B cell (primary cell): ENCODE data around the gene CRIM1. TPM values are rescaled to one million over a fixed set of nuclear protein-coding genes. Genes with fewer than 3 reads are reported as not detected.

Experiments used
- ATAC-seq: fragments of 200-7000 bp; cut with Tn5 transposase; one replicate; pipeline ENCODE4 v1.10.0; 2021; ENCODE audit warnings: low read depth, mild to moderate bottlenecking, moderate number of reproducible peaks, moderate library complexity
- CTCF ChIA-PET: fragments of 350-600 bp; sonication (Branson Sonifier 250); formaldehyde crosslinking; loops from one replicate; lab custom pipeline; 2021; ENCODE audit warnings: antibody characterized with exemption, inconsistent platforms; lab: Charles Lee
- POLR2A ChIA-PET: fragments of 350-600 bp; sonication (Branson Sonifier 250); formaldehyde crosslinking; loops from one replicate; lab custom pipeline; 2021; ENCODE audit warnings: antibody characterized with exemption; lab: Charles Lee
- DNase-seq: peaks from one replicate; pipeline ENCODE4 v3.0.0; 2013
- H2AFZ ChIP-seq: 2 replicates; pipeline ENCODE4 v1.6.1; 2012; ENCODE audit warnings: mild to moderate bottlenecking, low read depth, low read length; ENCODE audit not compliant: insufficient read depth, poor library complexity, severe bottlenecking
- H3K27ac ChIP-seq, 2 donors: 1 replicate in 1 of 2; 2 replicates in 1 of 2; pipeline ENCODE4 v1.5.1; 2012 to 2013; ENCODE audit warnings: low read length in 2 of 2, mild to moderate bottlenecking in 2 of 2, moderate library complexity in 1 of 2
- H3K27me3 ChIP-seq, 4 experiments: fragments of 200-600 bp in 1 of 4; sonication (generic) in 1 of 4; replicated peaks in 1 of 4; 1 replicate in 2 of 4; 2 replicates in 2 of 4; pipeline versions ENCODE4 v1.6.1 to v1.7.0; 2013 to 2016; ENCODE audit warnings: low read length in 3 of 4, mild to moderate bottlenecking in 2 of 4, mixed read lengths in 1 of 4, moderate library complexity in 1 of 4; ENCODE audit not compliant: insufficient read depth in 4 of 4, control insufficient read depth in 3 of 4; ENCODE audit errors: control extremely low read depth in 1 of 4
- H3K36me3 ChIP-seq, 2 experiments: replicated peaks in 1 of 2; 1 replicate in 1 of 2; 2 replicates in 1 of 2; pipeline versions ENCODE4 v1.6.1 to v1.7.1; 2013; ENCODE audit warnings: low read length in 1 of 2; ENCODE audit not compliant: insufficient read depth in 2 of 2, control insufficient read depth in 1 of 2; ENCODE audit errors: control extremely low read depth in 1 of 2, extremely low read depth in 1 of 2
- H3K4me1 ChIP-seq, 2 donors: fragments of 200-600 bp in 1 of 2; sonication (generic) in 1 of 2; 1 replicate in 1 of 2; 2 replicates in 1 of 2; pipeline versions ENCODE4 v1.5.1 to v1.6.1; 2013 to 2017; ENCODE audit warnings: low read length in 2 of 2; ENCODE audit not compliant: control insufficient read depth in 2 of 2, insufficient read depth in 2 of 2
- H3K4me2 ChIP-seq: replicated peaks from 2 replicates; pipeline ENCODE3; 2012; ENCODE audit warnings: mild to moderate bottlenecking, low read depth, low read length; ENCODE audit not compliant: poor library complexity, severe bottlenecking
- H3K4me3 ChIP-seq, 5 experiments: fragments of 200-600 bp in 1 of 5; sonication (generic) in 1 of 5; 1 replicate in 3 of 5; 2 replicates in 2 of 5; pipeline versions ENCODE4 v1.5.1 to v1.7.0; 2011 to 2016; ENCODE audit warnings: low read length in 4 of 5, mild to moderate bottlenecking in 4 of 5, low read depth in 2 of 5, control low read depth in 1 of 5, moderate library complexity in 1 of 5; ENCODE audit not compliant: insufficient read depth in 1 of 5; ENCODE audit errors: control extremely low read depth in 1 of 5, extremely low read depth in 1 of 5
- H3K79me2 ChIP-seq: fragments of 200-600 bp; sonication (generic); one replicate; pipeline ENCODE4 v1.6.0; 2016; ENCODE audit warnings: low read length; ENCODE audit not compliant: control insufficient read depth, insufficient read depth
- H3K9ac ChIP-seq: fragments of 200-600 bp; sonication (generic); 2 replicates; pipeline ENCODE4 v1.6.1; 2017; ENCODE audit warnings: mild to moderate bottlenecking, low read length, moderate library complexity
- H3K9me3 ChIP-seq, 3 donors: one replicate each; pipeline versions ENCODE4 v1.6.1 to v1.7.1; 2013; ENCODE audit warnings: low read length in 2 of 3; ENCODE audit not compliant: control insufficient read depth in 2 of 3, insufficient read depth in 1 of 3; ENCODE audit errors: control extremely low read depth in 1 of 3
- H4K20me1 ChIP-seq: 2 replicates; pipeline ENCODE4 v1.6.0; 2012; ENCODE audit warnings: mild to moderate bottlenecking, low read length; ENCODE audit not compliant: insufficient read depth, control insufficient read depth, poor library complexity, severe bottlenecking
- H3K27ac Mint-ChIP-seq: one replicate; pipeline ENCODE4 v1.8.0; 2021; ENCODE audit warnings: mixed read lengths
- H3K27me3 Mint-ChIP-seq: one replicate; pipeline ENCODE4 v1.8.0; 2021; ENCODE audit warnings: mixed read lengths
- H3K4me1 Mint-ChIP-seq: one replicate; pipeline ENCODE4 v1.8.0; 2021; ENCODE audit warnings: mixed read lengths
- H3K4me3 Mint-ChIP-seq: one replicate; pipeline ENCODE4 v1.8.0; 2021; ENCODE audit warnings: mixed read lengths
- H3K9me3 Mint-ChIP-seq: one replicate; pipeline ENCODE4 v1.8.0; 2022; ENCODE audit warnings: mixed read lengths; ENCODE audit not compliant: insufficient read depth
- CTCF ChIP-seq: fragments of 200-600 bp; IDR thresholded peaks from one replicate; pipeline ENCODE4 v1.8.0; 2022; ENCODE audit warnings: antibody characterized with exemption, mild to moderate bottlenecking
- EZH2 ChIP-seq: IDR thresholded peaks from 2 replicates; pipeline ENCODE4 v1.6.1; 2012; ENCODE audit warnings: borderline replicate concordance, low read depth, mild to moderate bottlenecking, moderate library complexity, low read length; ENCODE audit not compliant: insufficient read depth, poor library complexity, severe bottlenecking
- WGBS: methylation state at CpG from one replicate; pipeline ENCODE4 v1.1.5; 2013; ENCODE audit warnings: missing lambda C conversion rate; ENCODE audit not compliant: insufficient coverage; 5-methylcytosine and 5-hydroxymethylcytosine counted together
- intact Hi-C: fragments of 100-400 bp; cut with micrococcal nuclease; formaldehyde crosslinking; loops from one replicate; pipeline ENCODE4 v1.10.0; 2022
- polyA plus RNA-seq: library from polyadenylated mRNA; depleted of rRNA; stranded (reverse); fragments of >200 nt; gene quantifications from 2 replicates; pipeline ENCODE4 v1.2.3, GENCODE V29; 2012
- total RNA-seq, 2 donors: library from RNA; stranded (reverse); fragments of 120-200 nt in 1 of 2; gene quantifications; 1 replicate in 1 of 2; 2 replicates in 1 of 2; pipeline versions ENCODE4 v1.2.3 to v1.2.4, GENCODE V29; 2013 to 2022

The CRIM1 gene
- total and polyA plus RNA-seq, 2 donors (not counting 1 experiment from before 2014, with no cell fraction given) = 1.3 to 5.0 TPM

DNA sequence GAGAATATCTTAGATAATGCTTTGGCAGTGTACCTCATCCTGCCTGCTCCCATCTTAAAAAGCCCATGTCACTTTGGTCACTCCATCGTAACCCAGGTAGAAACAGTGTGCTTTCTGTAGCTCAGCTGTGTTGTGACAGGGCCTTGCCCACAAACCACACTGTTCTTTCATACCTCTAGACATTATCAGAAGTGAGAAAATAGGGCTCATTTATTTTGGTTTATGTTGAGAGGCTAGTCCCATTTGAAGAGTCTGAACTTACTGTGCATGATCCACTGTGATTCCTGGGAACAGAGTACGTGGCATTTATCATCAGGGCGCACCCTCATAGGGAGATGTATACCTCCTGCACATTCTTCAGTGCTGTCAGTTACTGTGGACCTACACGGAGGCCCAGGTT, 172.7 kb downstream of the CRIM1 start:
- CTCF ChIA-PET = no interaction called here
- H3K9me3 ChIP-seq = no peaks in the 10 kb centered on the region
- H3K27me3 ChIP-seq = no peaks in the 10 kb centered on the region
- POLR2A ChIA-PET = no interaction called here
- TF ChIP-seq EZH2 (no peak), CTCF (no peak)
- H4K20me1 ChIP-seq = no peaks in the 10 kb centered on the region
- Mint-ChIP-seq H3K4me1 (peaks cover 13% of the 10 kb centered on the region), H3K27ac (no peak overlapping the region), H3K27me3 (no peaks in the 10 kb centered on the region), H3K9me3 (no peaks in the 10 kb centered on the region), H3K4me3 (no peak overlapping the region)
- H3K4me1 ChIP-seq = peaks cover 12 to 13% of the 10 kb centered on the region in 2 donors
- H2AFZ ChIP-seq = no peak overlapping the region
- WGBS = 100% methylated on average over 3 of the region's 4 CpGs
- no peaks in the 10 kb centered on the region for H3K79me2 ChIP-seq
- DNase-seq = no peak
- no peak overlapping the region for H3K27ac ChIP-seq
- no peak for ATAC-seq
- H3K4me2 ChIP-seq = no peak overlapping the region
- peaks cover 3 to 4% of the 10 kb centered on the region in 2 experiments for H3K36me3 ChIP-seq
- H3K9ac ChIP-seq = no peak overlapping the region
- H3K4me3 ChIP-seq = no peak overlapping the region
- intact Hi-C loops = no loop called here

DNA sequence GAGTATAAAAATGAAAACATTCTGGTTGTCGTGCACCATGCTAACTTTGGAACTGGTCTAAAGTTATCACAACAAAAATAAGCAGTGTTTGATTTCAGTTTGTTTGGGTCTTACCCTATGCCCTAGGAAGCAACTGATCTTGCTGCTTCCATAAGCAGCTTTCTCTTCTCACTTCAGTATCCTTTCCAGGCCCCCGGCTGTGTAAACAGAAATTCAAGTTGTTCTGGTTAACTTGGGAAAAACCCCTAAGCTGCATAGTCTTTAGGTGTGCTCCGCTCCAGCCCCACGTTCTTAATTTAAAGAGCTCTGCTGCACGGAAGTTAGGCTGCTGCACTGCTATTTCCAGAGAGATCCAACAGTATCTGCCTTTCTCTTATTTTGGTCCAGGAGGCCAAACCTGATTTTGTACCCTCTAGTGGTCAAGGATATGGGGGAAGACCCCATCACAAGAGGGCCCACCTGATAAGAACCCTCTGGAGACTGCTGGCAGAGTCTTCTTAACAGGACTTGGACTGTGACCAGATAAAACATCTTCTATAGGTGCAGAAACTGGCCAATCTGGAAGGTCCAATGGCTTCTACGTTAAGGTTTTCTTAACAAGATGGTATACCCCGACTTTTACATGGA, 173.3 kb downstream of the CRIM1 start:
- H3K4me1 Mint-ChIP-seq = peaks cover 13% of the 10 kb centered on the region
- H3K4me2 ChIP-seq = no peak overlapping the region
- H3K27ac Mint-ChIP-seq = no peak overlapping the region
- H4K20me1 ChIP-seq = no peaks in the 10 kb centered on the region
- no peak for TF ChIP-seq CTCF
- TF ChIP-seq EZH2 = no peak
- H3K27ac ChIP-seq = no peak overlapping the region
- DNase-seq (no peak), ATAC-seq (no peak)
- no peak overlapping the region for H3K9ac ChIP-seq
- no peaks in the 10 kb centered on the region for H3K9me3 ChIP-seq
- H3K4me3 ChIP-seq = no peak overlapping the region
- H3K27me3 Mint-ChIP-seq = no peaks in the 10 kb centered on the region
- ChIA-PET CTCF (no interaction called here), POLR2A (no interaction called here)
- H3K4me1 ChIP-seq = peaks cover 12 to 13% of the 10 kb centered on the region in 2 donors
- intact Hi-C loops = no loop called here
- no peak overlapping the region for H3K4me3 Mint-ChIP-seq
- H3K9me3 Mint-ChIP-seq = no peaks in the 10 kb centered on the region
- peaks cover 0 to 4% of the 10 kb centered on the region in 2 experiments for H3K36me3 ChIP-seq
- no peaks in the 10 kb centered on the region for H3K27me3 ChIP-seq
- no peak overlapping the region for H2AFZ ChIP-seq
- 93% methylated on average over 4 of the region's 7 CpGs for WGBS
- no peaks in the 10 kb centered on the region for H3K79me2 ChIP-seq
